Endodermal cell (in vitro differentiated cells): ENCODE data around the gene TNFSF10. TPM values are rescaled to one million over a fixed set of nuclear protein-coding genes. Genes with fewer than 3 reads are reported as not detected.

Source experiments
- DNase-seq: peaks from one replicate; pipeline ENCODE4 v3.0.0-alpha.2; 2017
- H3K27ac ChIP-seq: 2 replicates; pipeline ENCODE4 v1.5.1; 2013; ENCODE audit warnings: mild to moderate bottlenecking, low read depth, low read length, moderate library complexity
- H3K27me3 ChIP-seq: 2 replicates; pipeline ENCODE4 v1.6.1; 2013; ENCODE audit warnings: mild to moderate bottlenecking, low read length, moderate library complexity; ENCODE audit not compliant: insufficient read depth, control insufficient read depth, poor library complexity, severe bottlenecking
- H3K36me3 ChIP-seq: 2 replicates; pipeline ENCODE4 v1.7.0; 2013; ENCODE audit warnings: mild to moderate bottlenecking, low read length, moderate library complexity; ENCODE audit not compliant: control insufficient read depth, insufficient read depth
- H3K4me1 ChIP-seq: one replicate; pipeline ENCODE4 v1.7.0; 2013; ENCODE audit warnings: low read length; ENCODE audit not compliant: control insufficient read depth, insufficient read depth
- H3K4me3 ChIP-seq: 2 replicates; pipeline ENCODE4 v1.5.1; 2013; ENCODE audit warnings: mild to moderate bottlenecking, low read length, moderate library complexity
- H3K9ac ChIP-seq: 2 replicates; pipeline ENCODE4 v1.6.1; 2013; ENCODE audit warnings: mild to moderate bottlenecking, low read length, moderate library complexity; ENCODE audit not compliant: poor library complexity, severe bottlenecking; ENCODE audit errors: extremely low read depth
- H3K9me3 ChIP-seq: 2 replicates; pipeline ENCODE4 v1.6.1; 2013; ENCODE audit warnings: mild to moderate bottlenecking, low read length, moderate library complexity; ENCODE audit not compliant: control insufficient read depth
- H3K27ac Mint-ChIP-seq: 2 replicates; pipeline ENCODE4 v1.8.0; 2020; ENCODE audit warnings: mixed read lengths
- H3K27me3 Mint-ChIP-seq: 2 replicates; pipeline ENCODE4 v1.8.0; 2021; ENCODE audit warnings: mild to moderate bottlenecking, mixed read lengths; ENCODE audit not compliant: insufficient read depth
- H3K36me3 Mint-ChIP-seq: 2 replicates; pipeline ENCODE4 v1.8.0; 2020; ENCODE audit warnings: low read depth, mixed read lengths
- H3K4me1 Mint-ChIP-seq: 2 replicates; pipeline ENCODE4 v1.8.0; 2020; ENCODE audit warnings: mixed read lengths
- H3K4me3 Mint-ChIP-seq: 2 replicates; pipeline ENCODE4 v1.8.0; 2020; ENCODE audit warnings: mild to moderate bottlenecking, moderate library complexity, mixed read lengths
- H3K9me3 Mint-ChIP-seq: 2 replicates; pipeline ENCODE4 v1.8.0; 2020; ENCODE audit warnings: mild to moderate bottlenecking, mixed read lengths
- CTCF ChIP-seq: fragments of 200-600 bp; sonication (generic); conservative IDR thresholded peaks from 2 replicates; pipeline ENCODE4 v1.5.0; 2021; ENCODE audit warnings: antibody characterized with exemption, mild to moderate bottlenecking
- WGBS, 2 experiments: methylation state at CpG; one replicate each; pipeline versions ENCODE4 v1.1.5 to v1.1.7; 2013; ENCODE audit warnings: missing lambda C conversion rate in 2 of 2, mixed read lengths in 1 of 2; ENCODE audit not compliant: insufficient coverage in 1 of 2, insufficient read length in 1 of 2; 5-methylcytosine and 5-hydroxymethylcytosine counted together
- total RNA-seq, 2 donors: library from RNA; stranded (reverse); fragmentation: NEBNext Ultra II Directional in 1 of 2; extraction: Animal tissue kit (Norgen Biotek cat#: 25700) in 1 of 2; gene quantifications; 2 replicates in 1 of 2; 3 replicates in 1 of 2; pipeline ENCODE4 v1.2.1, GENCODE V29; 2021

Gene TNFSF10
- total RNA-seq, 2 donors from 2014 or later, result 0.51 TPM; not detected in 1

DNA sequence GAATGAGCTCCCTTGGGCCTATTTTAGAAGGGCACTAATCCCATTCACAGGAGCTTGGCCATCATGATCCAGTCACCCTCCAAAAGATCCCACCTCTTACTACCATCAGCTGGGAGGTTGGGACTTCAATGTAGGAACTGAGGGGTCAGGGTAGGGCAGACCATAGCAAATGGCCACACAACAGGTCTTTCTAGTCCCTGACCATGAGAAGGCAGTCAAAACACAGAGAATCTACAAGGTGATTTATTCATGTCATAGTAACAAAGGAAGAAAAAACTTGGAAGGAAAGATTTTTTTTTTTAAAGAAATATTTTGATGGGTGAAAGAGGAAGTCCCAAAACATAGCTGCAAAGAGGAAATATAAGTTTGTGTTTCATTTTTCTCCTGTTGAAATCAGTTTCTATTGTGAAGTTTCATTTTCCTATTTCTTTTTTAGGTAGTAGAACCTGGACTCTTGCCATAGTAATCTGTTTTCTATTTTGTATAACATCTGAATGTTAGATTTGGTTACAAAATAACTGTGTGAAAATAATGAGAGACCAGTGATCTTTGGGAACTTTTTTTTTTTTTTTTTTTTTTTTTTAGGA lies 23.5 kb upstream of the TNFSF10 start:
- H3K9me3 Mint-ChIP-seq, result no peaks in the 10 kb centered on the region
- no peaks in the 10 kb centered on the region for H3K27me3 Mint-ChIP-seq
- H3K27ac Mint-ChIP-seq, result no peak overlapping the region
- H3K36me3 Mint-ChIP-seq, result no peaks in the 10 kb centered on the region
- H3K27ac ChIP-seq, result no peak overlapping the region
- no peak for DNase-seq
- no peak overlapping the region for H3K4me3 Mint-ChIP-seq
- peaks cover 4% of the 10 kb centered on the region for H3K9me3 ChIP-seq
- H3K9ac ChIP-seq, result no peak overlapping the region
- H3K4me3 ChIP-seq, result no peak overlapping the region
- no peaks in the 10 kb centered on the region for H3K36me3 ChIP-seq
- H3K4me1 ChIP-seq, result no peaks in the 10 kb centered on the region
- no peaks in the 10 kb centered on the region for H3K27me3 ChIP-seq
- TF ChIP-seq CTCF, result no peak
- peaks cover 3% of the 10 kb centered on the region for H3K4me1 Mint-ChIP-seq

DNA sequence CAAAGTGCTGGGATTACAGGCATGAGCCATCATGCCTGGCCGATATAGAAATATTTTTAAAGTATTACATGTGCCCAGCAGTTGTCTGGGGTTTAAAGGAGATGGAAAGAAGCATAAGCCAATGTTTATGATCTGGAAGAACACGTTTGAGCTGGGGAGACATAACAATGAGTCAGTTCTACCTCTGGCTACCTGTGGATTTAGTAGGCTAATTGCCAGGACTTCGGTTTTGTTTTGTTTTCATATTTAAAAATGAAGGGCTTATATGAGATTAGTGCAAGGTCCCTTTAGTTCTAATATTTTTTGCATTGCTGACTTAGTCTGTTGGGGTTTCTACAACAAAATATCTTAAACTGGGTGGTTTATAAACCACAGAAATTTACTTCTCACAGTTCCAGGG lies 22.9 kb upstream of the TNFSF10 start:
- Histone ChIP-seq H3K27ac (no peak overlapping the region), H3K4me1 (no peaks in the 10 kb centered on the region), H3K36me3 (no peaks in the 10 kb centered on the region), H3K9me3 (peaks cover 4% of the 10 kb centered on the region), H3K27me3 (no peaks in the 10 kb centered on the region), H3K4me3 (no peak overlapping the region), H3K9ac (no peak overlapping the region)
- peaks cover 3% of the 10 kb centered on the region for H3K4me1 Mint-ChIP-seq
- 88 to 96% methylated on average over 2 to 3 of the region's 3 CpGs for WGBS, 2 experiments
- H3K36me3 Mint-ChIP-seq, result no peaks in the 10 kb centered on the region
- H3K27ac Mint-ChIP-seq, result no peak overlapping the region
- TF ChIP-seq CTCF, result no peak
- DNase-seq, result no peak
- H3K27me3 Mint-ChIP-seq, result no peaks in the 10 kb centered on the region
- no peaks in the 10 kb centered on the region for H3K9me3 Mint-ChIP-seq
- no peak overlapping the region for H3K4me3 Mint-ChIP-seq

DNA sequence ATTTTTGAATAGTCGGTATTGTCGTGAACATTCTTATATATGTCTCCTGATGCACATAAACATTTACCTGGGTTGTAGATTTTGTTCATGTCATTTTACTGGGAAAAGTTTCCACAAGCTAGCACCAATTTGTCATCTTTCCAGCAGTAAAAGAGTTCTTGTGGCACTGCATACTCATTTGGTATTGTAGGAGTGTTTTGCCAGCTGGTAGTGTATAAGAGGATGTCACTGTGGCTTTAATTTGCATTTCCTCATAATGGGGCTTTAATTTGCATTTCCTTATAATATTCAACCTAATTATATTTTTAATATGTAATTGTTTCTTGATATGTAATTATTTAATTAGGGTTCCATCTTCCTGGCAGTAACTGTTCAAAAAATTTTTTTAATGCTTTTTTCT lies 21.2 kb upstream of the TNFSF10 start:
- no peak overlapping the region for H3K9ac ChIP-seq
- no peaks in the 10 kb centered on the region for H3K36me3 ChIP-seq
- H3K36me3 Mint-ChIP-seq, result no peaks in the 10 kb centered on the region
- H3K27ac Mint-ChIP-seq, result no peak overlapping the region
- H3K4me1 Mint-ChIP-seq, result peaks cover 3% of the 10 kb centered on the region
- DNase-seq, result no peak
- WGBS, 2 experiments, result 89% methylated on average over 2 of the region's 2 CpGs; no CpG with 5 or more reads in 1 of the 2 experiments
- H3K27me3 Mint-ChIP-seq, result no peaks in the 10 kb centered on the region
- H3K27ac ChIP-seq, result no peak overlapping the region
- peaks cover 4% of the 10 kb centered on the region for H3K9me3 ChIP-seq
- TF ChIP-seq CTCF, result no peak
- H3K4me3 Mint-ChIP-seq, result no peak overlapping the region
- no peaks in the 10 kb centered on the region for H3K27me3 ChIP-seq
- no peaks in the 10 kb centered on the region for H3K4me1 ChIP-seq
- no peak overlapping the region for H3K4me3 ChIP-seq
- no peaks in the 10 kb centered on the region for H3K9me3 Mint-ChIP-seq
